Sigmoid colon (tissue), 7 donors: Measurements from ENCODE around the gene GFY. TPM values are rescaled to one million over a fixed set of nuclear protein-coding genes. Genes with fewer than 3 reads are reported as not detected.
A peak's percentile ranks its signal among the peaks of the same experiment; 100 is the strongest.
"Not testable (repeated sequence)": the region's sequence is repeated elsewhere in the genome, so short reads cannot be mapped to it uniquely, and the experiment has no call there.

ENCODE experiments used
- DNase-seq: peaks from one replicate; pipeline ENCODE4 v3.0.0-alpha.2; 2019
- H3K27ac ChIP-seq, 4 donors: fragments of 200-600 bp; sonication (generic); one replicate each; pipeline ENCODE4 v1.5.1; 2016 to 2019; ENCODE audit warnings: mild to moderate bottlenecking in 1 of 4
- H3K27me3 ChIP-seq, 3 donors: fragments of 200-600 bp; sonication (generic); one replicate each; pipeline ENCODE4 v1.5.1; 2019; ENCODE audit warnings: mild to moderate bottlenecking in 1 of 3
- H3K36me3 ChIP-seq, 4 donors: fragments of 200-600 bp; sonication (generic); one replicate each; pipeline ENCODE4 v1.5.1; 2016 to 2019
- H3K4me1 ChIP-seq, 4 donors: fragments of 200-600 bp; sonication (generic); one replicate each; pipeline ENCODE4 v1.5.1; 2017 to 2019
- H3K4me3 ChIP-seq, 4 donors: fragments of 200-600 bp; sonication (generic); one replicate each; pipeline ENCODE4 v1.5.1; 2017 to 2019; ENCODE audit warnings: mild to moderate bottlenecking in 2 of 4, moderate library complexity in 1 of 4
- H3K9me3 ChIP-seq, 4 donors: fragments of 200-600 bp in 3 of 4; sonication (generic) in 3 of 4; one replicate each; pipeline versions ENCODE4 v1.5.1 to v1.6.1; 2013 to 2019
- CTCF ChIP-seq, 4 experiments: fragments of 450-650 bp in 3 of 4; fragments of 200-600 bp in 1 of 4; IDR thresholded peaks; one replicate each; pipeline ENCODE4 v1.5.1; 2016 to 2019; ENCODE audit warnings: antibody characterized with exemption in 4 of 4, mild to moderate bottlenecking in 3 of 4, moderate library complexity in 2 of 4
- EP300 ChIP-seq, 4 donors: sonication (generic); formaldehyde crosslinking; IDR thresholded peaks; one replicate each; pipeline ENCODE4 v1.6.1; 2017; ENCODE audit warnings: antibody characterized with exemption in 4 of 4
- POLR2A ChIP-seq, 2 donors: fragments of 450-650 bp; IDR thresholded peaks; one replicate each; pipeline ENCODE4 v1.6.1; 2016; ENCODE audit warnings: antibody characterized with exemption in 2 of 2, mild to moderate bottlenecking in 2 of 2, moderate library complexity in 2 of 2
- POLR2AphosphoS5 ChIP-seq, 4 donors: sonication (generic); formaldehyde crosslinking; IDR thresholded peaks; one replicate each; pipeline ENCODE4 v1.6.1; 2017; ENCODE audit warnings: antibody characterized with exemption in 4 of 4
- WGBS, 2 donors: extraction: QIAGEN DNeasy Blood & Tissue Kit; methylation state at CpG; one replicate each; pipeline ENCODE4 v1.1.7; 2013; 5-methylcytosine and 5-hydroxymethylcytosine counted together
- intact Hi-C: fragments of 100-400 bp; cut with DNase I; formaldehyde crosslinking; loops from one replicate; pipeline ENCODE4 v1.15.1; 2023
- polyA plus RNA-seq, 3 donors: library from polyadenylated mRNA; stranded (reverse); fragments of 200-250 nt; gene quantifications; one replicate each; pipeline ENCODE4 v1.2.3, GENCODE V29; 2013
- total RNA-seq, 4 donors: library from RNA; depleted of rRNA; stranded (reverse); fragments of >200 nt; gene quantifications; one replicate each; pipeline ENCODE4 v1.1.0, GENCODE V29; 2016
- donor health status: healthy with polysubstance abuse.
- donor health status: Bipolar disorder and iron deficiency.
- donor health status: healthy.

GFY gene
- total and polyA plus RNA-seq, 7 donors, result not detected

GRCh38 chr19:49442771-49443365 lies 17.7 kb downstream of the GFY start:
- TF ChIP-seq POLR2A (IDR thresholded peaks at IDR 0.05) (no peak), CTCF (IDR thresholded peaks at IDR 0.05) (no peak), EP300 (IDR thresholded peaks at IDR 0.05) (no peak), POLR2AphosphoS5 (IDR thresholded peaks at IDR 0.05) (no peak)
- H3K27me3 ChIP-seq, result peaks cover 17 to 54% (median 51%) of the 10 kb centered on the region in 3 donors
- H3K9me3 ChIP-seq, result no peaks in the 10 kb centered on the region
- WGBS, 2 donors, result 1 to 2% methylated on average over 43 of the region's 43 CpGs
- peak; percentile 97 for DNase-seq
- peaks cover 0 to 30% (median 19%) of the 10 kb centered on the region in 4 donors for H3K4me1 ChIP-seq
- peak overlapping the region; percentile 69 to 91 (median 74) for H3K27ac ChIP-seq
- peak overlapping the region; percentile 40 to 69 (median 55) for H3K4me3 ChIP-seq
- intact Hi-C loops, result loop anchor here (1.0 to 5.0 kb wide), 4 partner anchors 51 to 217 kb away; partner anchors contain the start of gene DKKL1
- peaks cover 0 to 11% (median 0%) of the 10 kb centered on the region in 4 donors for H3K36me3 ChIP-seq

- H3K9me3 ChIP-seq, result no peaks in the 10 kb centered on the region
- H3K27ac ChIP-seq, result peak overlapping the region; percentile 69 to 91 (median 74)
- peak; percentile 98 for DNase-seq
- peak overlapping the region; percentile 40 to 69 (median 55) for H3K4me3 ChIP-seq
- H3K27me3 ChIP-seq, result peaks cover 17 to 47% (median 45%) of the 10 kb centered on the region in 3 donors
- intact Hi-C loops, result loop anchor here (1.0 to 5.0 kb wide), 4 partner anchors 51 to 217 kb away; partner anchors contain the start of gene DKKL1
- peaks cover 0 to 33% (median 21%) of the 10 kb centered on the region in 4 donors for H3K4me1 ChIP-seq
- WGBS, 2 donors, result 0 to 1% methylated on average over 47 of the region's 47 CpGs
- H3K36me3 ChIP-seq, result peaks cover 0 to 11% (median 1%) of the 10 kb centered on the region in 4 donors
- TF ChIP-seq POLR2A (IDR thresholded peaks at IDR 0.05) (no peak), CTCF (IDR thresholded peaks at IDR 0.05) (peak; percentile 79 to 89 (median 82)), EP300 (IDR thresholded peaks at IDR 0.05) (no peak), POLR2AphosphoS5 (IDR thresholded peaks at IDR 0.05) (peak in 2 of 4 donors; percentile 37 to 38)
These were observed 18.3 kb downstream of the GFY start for GRCh38 chr19:49443366-49444099.

- Histone ChIP-seq H3K27me3 (peaks cover 17 to 40% (median 38%) of the 10 kb centered on the region in 3 donors), H3K27ac (peak overlapping the region in 1 of 4 donors; percentile 91), H3K36me3 (peaks cover 0 to 15% (median 5%) of the 10 kb centered on the region in 4 donors), H3K4me1 (peaks cover 0 to 33% (median 21%) of the 10 kb centered on the region in 4 donors)
- H3K4me3 ChIP-seq, H3K9me3 ChIP-seq, DNase-seq: not testable (repeated sequence)
- intact Hi-C loops, result loop anchor here (5.0 kb wide), 1 partner anchor 177 kb away; no protein-coding TSS in a partner anchor
- WGBS, 2 donors, result 44 to 69% methylated on average over 5 of the region's 5 CpGs
These were observed 19.0 kb downstream of the GFY start for GRCh38 chr19:49444100-49444700.

- TF ChIP-seq EP300 (IDR thresholded peaks at IDR 0.05) (no peak), POLR2A (IDR thresholded peaks at IDR 0.05) (no peak), POLR2AphosphoS5 (IDR thresholded peaks at IDR 0.05) (no peak), CTCF (IDR thresholded peaks at IDR 0.05) (no peak)
- Histone ChIP-seq H3K27me3 (peaks cover 14 to 22% (median 20%) of the 10 kb centered on the region in 3 donors), H3K36me3 (peaks cover 0 to 19% (median 7%) of the 10 kb centered on the region in 4 donors), H3K27ac (no peak overlapping the region), H3K9me3 (no peaks in the 10 kb centered on the region), H3K4me3 (no peak overlapping the region), H3K4me1 (peaks cover 0 to 41% (median 23%) of the 10 kb centered on the region in 4 donors)
- intact Hi-C loops, result no loop called here
- no peak for DNase-seq
- WGBS, 2 donors, result 79 to 90% methylated on average over 3 of the region's 3 CpGs
These were observed 20.8 kb downstream of the GFY start for GRCh38 chr19:49445997-49446396.
